Left renal cortex interstitium (tissue), 4 donors: ENCODE data around the gene LRRC46. TPM values are rescaled to one million over a fixed set of nuclear protein-coding genes. Genes with fewer than 3 reads are reported as not detected.
A peak's percentile ranks its signal among the peaks of the same experiment; 100 is the strongest.

Experiments
- DNase-seq, 4 donors: peaks; one replicate each; pipeline ENCODE4 v3.0.0-alpha.2; 2013; ENCODE audit warnings: low read depth in 4 of 4, low spot score in 2 of 4, missing footprints in 1 of 4
- polyA plus RNA-seq, 4 donors: library from polyadenylated mRNA; unstranded; fragments of 120-200 nt; gene quantifications; one replicate each; pipeline ENCODE4 v1.2.1, GENCODE V29; 2013; ENCODE audit not compliant: insufficient read length in 4 of 4

Gene LRRC46
- 1 to 10 TPM; 1.7 to 3.7 (median 2.7) TPM for polyA plus RNA-seq

- DNase-seq = peak in 3 of 4 donors; percentile 83 to 93 (median 90)
Observed at GRCh38 chr17:47831003-47831933, at the start of gene LRRC46, which contains the start of gene MRPL10. Gene LRRC46 (plus strand): TSS chr17:47831670. CDS start chr17:47831990, 320 bp downstream. Gene MRPL10 (minus strand): TSS chr17:47831541. CDS start chr17:47831511, 30 bp downstream.

GRCh38 chr17:47785538-47786123 lies 45.8 kb upstream of the LRRC46 start:
- peak in 2 of 4 donors; percentile 54 to 59 for DNase-seq

GRCh38 chr17:47789611-47790561 lies 41.6 kb upstream of the LRRC46 start:
- no peak for DNase-seq

- no peak for DNase-seq
Observed at GRCh38 chr17:47791025-47791424, 40.4 kb upstream of the LRRC46 start.

GRCh38 chr17:47792457-47792856 lies 39.0 kb upstream of the LRRC46 start:
- DNase-seq = no peak

- DNase-seq = no peak
Observed at GRCh38 chr17:47792979-47793378, 38.5 kb upstream of the LRRC46 start.

GRCh38 chr17:47797797-47798196 lies 33.7 kb upstream of the LRRC46 start:
- no peak for DNase-seq

GRCh38 chr17:47800686-47801085 lies 30.8 kb upstream of the LRRC46 start:
- DNase-seq = no peak

- DNase-seq = no peak
Observed at GRCh38 chr17:47801176-47801765, 30.2 kb upstream of the LRRC46 start.

GRCh38 chr17:47801906-47802305 lies 29.6 kb upstream of the LRRC46 start:
- DNase-seq = no peak

GRCh38 chr17:47802341-47803022 lies 29.0 kb upstream of the LRRC46 start:
- no peak for DNase-seq

- no peak for DNase-seq
Observed at GRCh38 chr17:47803201-47803600, 28.3 kb upstream of the LRRC46 start.

- no peak for DNase-seq
Observed at GRCh38 chr17:47803751-47804150, 27.7 kb upstream of the LRRC46 start.

GRCh38 chr17:47804461-47804860 lies 27.0 kb upstream of the LRRC46 start:
- no peak for DNase-seq

- DNase-seq = no peak
Observed at GRCh38 chr17:47806026-47806912, 25.2 kb upstream of the LRRC46 start.

GRCh38 chr17:47806913-47807255 lies 24.6 kb upstream of the LRRC46 start:
- no peak for DNase-seq

- no peak for DNase-seq
Observed at GRCh38 chr17:47807421-47807820, 24.0 kb upstream of the LRRC46 start.

- DNase-seq = no peak
Observed at GRCh38 chr17:47808036-47808829, 23.2 kb upstream of the LRRC46 start.
